Panc1 (cell line): Measurements from ENCODE around the gene SNORC.

Source experiments
- CTCF ChIP-seq: fragments of 450-650 bp; IDR thresholded peaks from 2 replicates; pipeline ENCODE4 v1.5.1; 2017; ENCODE audit warnings: mild to moderate bottlenecking
- POLR2AphosphoS5 ChIP-seq: IDR thresholded peaks from 2 replicates; pipeline ENCODE4 v1.6.1; 2012; ENCODE audit warnings: mild to moderate bottlenecking, low read depth, low read length, moderate library complexity
- TCF7L2 ChIP-seq: IDR thresholded peaks from 2 replicates; pipeline ENCODE4 v1.6.1; 2011; ENCODE audit warnings: mild to moderate bottlenecking, low read depth, low read length, inconsistent platforms
- TF ChIP-seq, protein P1 (sequence below), 2 experiments: IDR thresholded peaks; 2 replicates each; pipeline ENCODE4 v1.6.1; 2011 to 2012; ENCODE audit warnings: low read depth in 2 of 2, control low read depth in 1 of 2, low read length in 1 of 2, mild to moderate bottlenecking in 1 of 2, moderate library complexity in 1 of 2; ENCODE audit not compliant: insufficient read depth in 1 of 2

DNA sequence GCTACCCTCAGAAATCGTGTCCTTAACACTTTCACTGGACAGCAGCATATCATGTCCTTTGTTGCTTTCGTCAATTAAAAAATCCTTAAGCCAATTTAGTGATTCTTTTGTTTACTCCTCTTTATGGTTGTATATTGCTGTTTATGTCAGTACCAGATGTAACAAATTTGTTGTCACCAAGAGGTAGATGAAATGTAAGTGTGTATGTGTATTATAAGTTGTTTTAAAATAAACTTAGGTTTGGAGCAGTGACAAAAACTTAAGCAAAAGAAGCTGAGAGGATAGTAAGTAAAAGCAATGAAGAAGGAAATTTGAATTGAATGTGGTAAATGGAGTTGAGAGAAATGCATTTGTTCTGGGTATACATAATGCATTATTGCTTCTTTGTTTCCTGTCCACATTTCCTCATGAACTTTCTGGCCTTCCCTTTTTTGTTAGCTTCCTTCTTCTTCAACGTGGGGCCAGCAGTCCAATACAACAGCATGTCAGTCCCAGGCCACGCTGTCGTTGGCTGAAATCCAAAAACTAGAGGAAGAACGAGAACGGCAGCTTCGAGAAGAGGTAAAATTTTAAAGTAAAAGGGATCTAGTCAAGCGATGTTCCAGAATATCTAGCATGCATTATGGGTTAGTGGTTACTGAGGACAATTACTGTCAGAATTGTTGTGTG, 30.5 kb upstream of the SNORC start:
- TF ChIP-seq CTCF = no peak
- no peak for TF ChIP-seq POLR2AphosphoS5
- TF ChIP-seq, protein P1, sequence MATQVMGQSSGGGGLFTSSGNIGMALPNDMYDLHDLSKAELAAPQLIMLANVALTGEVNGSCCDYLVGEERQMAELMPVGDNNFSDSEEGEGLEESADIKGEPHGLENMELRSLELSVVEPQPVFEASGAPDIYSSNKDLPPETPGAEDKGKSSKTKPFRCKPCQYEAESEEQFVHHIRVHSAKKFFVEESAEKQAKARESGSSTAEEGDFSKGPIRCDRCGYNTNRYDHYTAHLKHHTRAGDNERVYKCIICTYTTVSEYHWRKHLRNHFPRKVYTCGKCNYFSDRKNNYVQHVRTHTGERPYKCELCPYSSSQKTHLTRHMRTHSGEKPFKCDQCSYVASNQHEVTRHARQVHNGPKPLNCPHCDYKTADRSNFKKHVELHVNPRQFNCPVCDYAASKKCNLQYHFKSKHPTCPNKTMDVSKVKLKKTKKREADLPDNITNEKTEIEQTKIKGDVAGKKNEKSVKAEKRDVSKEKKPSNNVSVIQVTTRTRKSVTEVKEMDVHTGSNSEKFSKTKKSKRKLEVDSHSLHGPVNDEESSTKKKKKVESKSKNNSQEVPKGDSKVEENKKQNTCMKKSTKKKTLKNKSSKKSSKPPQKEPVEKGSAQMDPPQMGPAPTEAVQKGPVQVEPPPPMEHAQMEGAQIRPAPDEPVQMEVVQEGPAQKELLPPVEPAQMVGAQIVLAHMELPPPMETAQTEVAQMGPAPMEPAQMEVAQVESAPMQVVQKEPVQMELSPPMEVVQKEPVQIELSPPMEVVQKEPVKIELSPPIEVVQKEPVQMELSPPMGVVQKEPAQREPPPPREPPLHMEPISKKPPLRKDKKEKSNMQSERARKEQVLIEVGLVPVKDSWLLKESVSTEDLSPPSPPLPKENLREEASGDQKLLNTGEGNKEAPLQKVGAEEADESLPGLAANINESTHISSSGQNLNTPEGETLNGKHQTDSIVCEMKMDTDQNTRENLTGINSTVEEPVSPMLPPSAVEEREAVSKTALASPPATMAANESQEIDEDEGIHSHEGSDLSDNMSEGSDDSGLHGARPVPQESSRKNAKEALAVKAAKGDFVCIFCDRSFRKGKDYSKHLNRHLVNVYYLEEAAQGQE (IDR thresholded peaks at IDR 0.05; ENCODE audit: insufficient read depth in 1 of 2, low read depth in 2 of 2, low read length in 1 of 2) = no peak
- TF ChIP-seq TCF7L2 = no peak
